Endothelial cell (in vitro differentiated cells): ENCODE measurements around the gene CHST13. TPM values are rescaled to one million over a fixed set of nuclear protein-coding genes. Genes with fewer than 3 reads are reported as not detected.

ENCODE experiments used
- DNase-seq: peaks from one replicate; pipeline ENCODE4 v3.0.0; 2021; ENCODE audit warnings: low spot score
- H3K27ac Mint-ChIP-seq: one replicate; pipeline ENCODE4 v1.8.0; 2021; ENCODE audit warnings: mixed read lengths, inconsistent platforms; ENCODE audit not compliant: unreplicated experiment
- H3K27me3 Mint-ChIP-seq: one replicate; pipeline ENCODE4 v1.8.0; 2021; ENCODE audit warnings: mild to moderate bottlenecking, moderate library complexity, mixed read lengths, inconsistent platforms; ENCODE audit not compliant: unreplicated experiment
- H3K36me3 Mint-ChIP-seq: one replicate; pipeline ENCODE4 v1.8.0; 2021; ENCODE audit warnings: mild to moderate bottlenecking, low read depth, mixed read lengths, inconsistent platforms; ENCODE audit not compliant: unreplicated experiment
- H3K4me1 Mint-ChIP-seq: one replicate; pipeline ENCODE4 v1.8.0; 2021; ENCODE audit warnings: mild to moderate bottlenecking, mixed read lengths, inconsistent platforms; ENCODE audit not compliant: unreplicated experiment
- H3K4me3 Mint-ChIP-seq: one replicate; pipeline ENCODE4 v1.8.0; 2021; ENCODE audit warnings: mild to moderate bottlenecking, mixed read lengths, inconsistent platforms; ENCODE audit not compliant: unreplicated experiment
- H3K9me3 Mint-ChIP-seq: one replicate; pipeline ENCODE4 v1.8.0; 2021; ENCODE audit warnings: mixed read lengths, inconsistent platforms; ENCODE audit not compliant: unreplicated experiment
- CTCF ChIP-seq: fragments of 200-600 bp; sonication (generic); IDR thresholded peaks from one replicate; pipeline ENCODE4 v1.5.0; 2021; ENCODE audit warnings: antibody characterized with exemption; ENCODE audit not compliant: unreplicated experiment
- total RNA-seq: library from RNA; stranded (reverse); fragmentation: NEBNext Ultra II Directional; extraction: Animal tissue kit (Norgen Biotek cat#: 25700); gene quantifications from one replicate; pipeline ENCODE4 v1.2.1, GENCODE V29; 2021; ENCODE audit not compliant: unreplicated experiment

CHST13 gene
- total RNA-seq, 1 donor from 2014 or later, result not detected

DNA sequence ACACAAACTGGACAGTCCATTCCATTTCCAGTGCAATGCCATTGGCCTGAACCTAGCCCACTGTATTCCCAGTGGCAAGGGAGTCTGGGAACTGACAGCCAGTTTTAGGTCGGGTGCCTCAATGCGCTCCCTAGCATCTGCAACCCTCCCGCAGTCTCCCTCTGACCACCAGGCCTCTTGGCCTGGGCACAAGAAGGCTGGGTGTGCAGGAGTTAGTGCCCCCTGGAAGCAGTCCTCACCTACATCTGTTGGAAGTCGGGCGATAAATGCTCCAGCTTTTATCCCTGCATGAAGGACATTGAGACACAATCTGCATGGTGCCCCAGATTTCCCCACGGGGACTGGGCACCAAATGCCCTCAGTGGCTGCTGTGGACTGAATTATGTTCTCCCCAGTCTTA lies 22.1 kb downstream of the CHST13 start:
- H3K27me3 Mint-ChIP-seq, result peaks cover 5% of the 10 kb centered on the region
- no peaks in the 10 kb centered on the region for H3K9me3 Mint-ChIP-seq
- no peak overlapping the region for H3K27ac Mint-ChIP-seq
- no peak for TF ChIP-seq CTCF
- H3K4me3 Mint-ChIP-seq, result no peak overlapping the region
- no peaks in the 10 kb centered on the region for H3K36me3 Mint-ChIP-seq
- DNase-seq, result no peak
- H3K4me1 Mint-ChIP-seq, result peaks cover 5% of the 10 kb centered on the region

- H3K27ac Mint-ChIP-seq, result no peak overlapping the region
- TF ChIP-seq CTCF, result no peak
- peaks cover 5% of the 10 kb centered on the region for H3K4me1 Mint-ChIP-seq
- H3K9me3 Mint-ChIP-seq, result no peaks in the 10 kb centered on the region
- no peaks in the 10 kb centered on the region for H3K36me3 Mint-ChIP-seq
- no peak for DNase-seq
- peaks cover 3% of the 10 kb centered on the region for H3K27me3 Mint-ChIP-seq
- H3K4me3 Mint-ChIP-seq, result no peak overlapping the region
Observed at GRCh38 chr3:126546549-126547239, 22.7 kb downstream of the CHST13 start.

DNA sequence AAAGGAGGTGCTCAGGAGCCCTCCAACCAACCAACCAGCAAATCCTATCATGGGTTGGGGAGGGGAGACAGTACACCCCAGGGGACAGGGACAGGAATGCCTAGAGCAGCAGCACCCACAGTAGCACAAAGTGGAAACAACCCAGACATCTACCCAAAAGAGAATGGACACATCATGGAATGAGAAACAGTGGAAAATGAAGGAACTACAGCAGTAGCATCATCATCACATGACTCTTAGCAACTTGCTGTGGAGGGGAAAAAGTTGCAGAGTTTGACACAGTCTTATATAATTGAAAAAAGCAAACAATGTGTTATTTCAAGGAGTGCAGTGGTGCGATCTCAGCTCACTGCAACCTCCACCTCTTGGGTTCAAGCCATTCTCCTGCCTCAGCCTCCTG lies 23.8 kb downstream of the CHST13 start:
- Mint-ChIP-seq H3K27me3 (peaks cover 3% of the 10 kb centered on the region), H3K36me3 (no peaks in the 10 kb centered on the region), H3K4me1 (peaks cover 5% of the 10 kb centered on the region), H3K9me3 (no peaks in the 10 kb centered on the region), H3K27ac (no peak overlapping the region), H3K4me3 (no peak overlapping the region)
- TF ChIP-seq CTCF, result no peak
- no peak for DNase-seq

- Mint-ChIP-seq H3K27ac (no peak overlapping the region), H3K27me3 (peaks cover 3% of the 10 kb centered on the region), H3K36me3 (no peaks in the 10 kb centered on the region), H3K4me1 (peaks cover 5% of the 10 kb centered on the region), H3K9me3 (no peaks in the 10 kb centered on the region), H3K4me3 (no peak overlapping the region)
- peak; percentile 2 for DNase-seq
- no peak for TF ChIP-seq CTCF
Observed at GRCh38 chr3:126548556-126549466, 24.9 kb downstream of the CHST13 start.
